ENCODE results near the gene ACTR5. TPM values are rescaled to one million over a fixed set of nuclear protein-coding genes. Genes with fewer than 3 reads are reported as not detected.

ACTR5 gene
- total and polyA plus RNA-seq, 2 of the 13 experiments (the other 11 are each of a cell fraction or from before 2014, with no cell fraction given), result 19.5 to 20.5 TPM

GRCh38 chr20:38730989-38731737, 17.1 kb upstream of the ACTR5 start (continued):
- TF ChIP-seq ZNF331 (CRISPR knock-in tag; IDR thresholded peaks at IDR 0.05) (peak; percentile 60; the same call in 1 of the 2 replicates), WIZ (CRISPR knock-in tag; IDR thresholded peaks at IDR 0.05) (no peak), ZNF782 (CRISPR knock-in tag; IDR thresholded peaks at IDR 0.05; ENCODE audit: borderline replicate concordance) (peak; percentile 75; the same call in 1 of the 2 replicates), ZNF614 (CRISPR knock-in tag; IDR thresholded peaks at IDR 0.05; ENCODE audit: borderline replicate concordance) (peak; percentile 15; the same call in 1 of the 2 replicates), ZNF562 (CRISPR knock-in tag; IDR thresholded peaks at IDR 0.05; ENCODE audit: borderline replicate concordance) (no peak), ZNF101 (CRISPR knock-in tag; IDR thresholded peaks at IDR 0.05; ENCODE audit: borderline replicate concordance, low read depth) (no peak), ZNF768 (CRISPR knock-in tag; IDR thresholded peaks at IDR 0.05) (peak; percentile 71), ZNF496 (CRISPR knock-in tag; IDR thresholded peaks at IDR 0.05; ENCODE audit: insufficient replicate concordance) (no peak), ZBTB43 (CRISPR knock-in tag; conservative IDR thresholded peaks at IDR 0.05) (no peak), FOXA3 (CRISPR knock-in tag; IDR thresholded peaks at IDR 0.05) (no peak), KLF12 (CRISPR knock-in tag; IDR thresholded peaks at IDR 0.05; ENCODE audit: borderline replicate concordance) (no peak), RELA (CRISPR knock-in tag; IDR thresholded peaks at IDR 0.05) (no peak), NRL (CRISPR knock-in tag; IDR thresholded peaks at IDR 0.05; ENCODE audit: borderline replicate concordance) (peak; percentile 50; the same call in 1 of the 2 replicates), PHF20 (CRISPR knock-in tag; IDR thresholded peaks at IDR 0.05) (no peak), U2AF2 (IDR thresholded peaks at IDR 0.05; ENCODE audit: low read depth, low read length) (no peak)
- TF ChIP-seq, protein P1, sequence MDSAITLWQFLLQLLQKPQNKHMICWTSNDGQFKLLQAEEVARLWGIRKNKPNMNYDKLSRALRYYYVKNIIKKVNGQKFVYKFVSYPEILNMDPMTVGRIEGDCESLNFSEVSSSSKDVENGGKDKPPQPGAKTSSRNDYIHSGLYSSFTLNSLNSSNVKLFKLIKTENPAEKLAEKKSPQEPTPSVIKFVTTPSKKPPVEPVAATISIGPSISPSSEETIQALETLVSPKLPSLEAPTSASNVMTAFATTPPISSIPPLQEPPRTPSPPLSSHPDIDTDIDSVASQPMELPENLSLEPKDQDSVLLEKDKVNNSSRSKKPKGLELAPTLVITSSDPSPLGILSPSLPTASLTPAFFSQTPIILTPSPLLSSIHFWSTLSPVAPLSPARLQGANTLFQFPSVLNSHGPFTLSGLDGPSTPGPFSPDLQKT (CRISPR knock-in tag; IDR thresholded peaks at IDR 0.05; ENCODE audit: borderline replicate concordance), result no peak
- TF ChIP-seq, protein P2, sequence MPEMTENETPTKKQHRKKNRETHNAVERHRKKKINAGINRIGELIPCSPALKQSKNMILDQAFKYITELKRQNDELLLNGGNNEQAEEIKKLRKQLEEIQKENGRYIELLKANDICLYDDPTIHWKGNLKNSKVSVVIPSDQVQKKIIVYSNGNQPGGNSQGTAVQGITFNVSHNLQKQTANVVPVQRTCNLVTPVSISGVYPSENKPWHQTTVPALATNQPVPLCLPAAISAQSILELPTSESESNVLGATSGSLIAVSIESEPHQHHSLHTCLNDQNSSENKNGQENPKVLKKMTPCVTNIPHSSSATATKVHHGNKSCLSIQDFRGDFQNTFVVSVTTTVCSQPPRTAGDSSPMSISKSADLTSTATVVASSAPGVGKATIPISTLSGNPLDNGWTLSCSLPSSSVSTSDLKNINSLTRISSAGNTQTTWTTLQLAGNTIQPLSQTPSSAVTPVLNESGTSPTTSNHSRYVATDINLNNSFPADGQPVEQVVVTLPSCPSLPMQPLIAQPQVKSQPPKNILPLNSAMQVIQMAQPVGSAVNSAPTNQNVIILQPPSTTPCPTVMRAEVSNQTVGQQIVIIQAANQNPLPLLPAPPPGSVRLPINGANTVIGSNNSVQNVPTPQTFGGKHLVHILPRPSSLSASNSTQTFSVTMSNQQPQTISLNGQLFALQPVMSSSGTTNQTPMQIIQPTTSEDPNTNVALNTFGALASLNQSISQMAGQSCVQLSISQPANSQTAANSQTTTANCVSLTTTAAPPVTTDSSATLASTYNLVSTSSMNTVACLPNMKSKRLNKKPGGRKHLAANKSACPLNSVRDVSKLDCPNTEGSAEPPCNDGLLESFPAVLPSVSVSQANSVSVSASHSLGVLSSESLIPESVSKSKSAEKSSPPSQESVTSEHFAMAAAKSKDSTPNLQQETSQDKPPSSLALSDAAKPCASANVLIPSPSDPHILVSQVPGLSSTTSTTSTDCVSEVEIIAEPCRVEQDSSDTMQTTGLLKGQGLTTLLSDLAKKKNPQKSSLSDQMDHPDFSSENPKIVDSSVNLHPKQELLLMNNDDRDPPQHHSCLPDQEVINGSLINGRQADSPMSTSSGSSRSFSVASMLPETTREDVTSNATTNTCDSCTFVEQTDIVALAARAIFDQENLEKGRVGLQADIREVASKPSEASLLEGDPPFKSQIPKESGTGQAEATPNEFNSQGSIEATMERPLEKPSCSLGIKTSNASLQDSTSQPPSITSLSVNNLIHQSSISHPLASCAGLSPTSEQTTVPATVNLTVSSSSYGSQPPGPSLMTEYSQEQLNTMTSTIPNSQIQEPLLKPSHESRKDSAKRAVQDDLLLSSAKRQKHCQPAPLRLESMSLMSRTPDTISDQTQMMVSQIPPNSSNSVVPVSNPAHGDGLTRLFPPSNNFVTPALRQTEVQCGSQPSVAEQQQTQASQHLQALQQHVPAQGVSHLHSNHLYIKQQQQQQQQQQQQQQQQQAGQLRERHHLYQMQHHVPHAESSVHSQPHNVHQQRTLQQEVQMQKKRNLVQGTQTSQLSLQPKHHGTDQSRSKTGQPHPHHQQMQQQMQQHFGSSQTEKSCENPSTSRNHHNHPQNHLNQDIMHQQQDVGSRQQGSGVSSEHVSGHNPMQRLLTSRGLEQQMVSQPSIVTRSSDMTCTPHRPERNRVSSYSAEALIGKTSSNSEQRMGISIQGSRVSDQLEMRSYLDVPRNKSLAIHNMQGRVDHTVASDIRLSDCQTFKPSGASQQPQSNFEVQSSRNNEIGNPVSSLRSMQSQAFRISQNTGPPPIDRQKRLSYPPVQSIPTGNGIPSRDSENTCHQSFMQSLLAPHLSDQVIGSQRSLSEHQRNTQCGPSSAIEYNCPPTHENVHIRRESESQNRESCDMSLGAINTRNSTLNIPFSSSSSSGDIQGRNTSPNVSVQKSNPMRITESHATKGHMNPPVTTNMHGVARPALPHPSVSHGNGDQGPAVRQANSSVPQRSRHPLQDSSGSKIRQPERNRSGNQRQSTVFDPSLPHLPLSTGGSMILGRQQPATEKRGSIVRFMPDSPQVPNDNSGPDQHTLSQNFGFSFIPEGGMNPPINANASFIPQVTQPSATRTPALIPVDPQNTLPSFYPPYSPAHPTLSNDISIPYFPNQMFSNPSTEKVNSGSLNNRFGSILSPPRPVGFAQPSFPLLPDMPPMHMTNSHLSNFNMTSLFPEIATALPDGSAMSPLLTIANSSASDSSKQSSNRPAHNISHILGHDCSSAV (CRISPR knock-in tag; IDR thresholded peaks at IDR 0.05; ENCODE audit: borderline replicate concordance), result no peak
- TF ChIP-seq, protein P3, sequence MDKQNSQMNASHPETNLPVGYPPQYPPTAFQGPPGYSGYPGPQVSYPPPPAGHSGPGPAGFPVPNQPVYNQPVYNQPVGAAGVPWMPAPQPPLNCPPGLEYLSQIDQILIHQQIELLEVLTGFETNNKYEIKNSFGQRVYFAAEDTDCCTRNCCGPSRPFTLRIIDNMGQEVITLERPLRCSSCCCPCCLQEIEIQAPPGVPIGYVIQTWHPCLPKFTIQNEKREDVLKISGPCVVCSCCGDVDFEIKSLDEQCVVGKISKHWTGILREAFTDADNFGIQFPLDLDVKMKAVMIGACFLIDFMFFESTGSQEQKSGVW (CRISPR knock-in tag; IDR thresholded peaks at IDR 0.05; ENCODE audit: borderline replicate concordance), result no peak
